Measurements from ENCODE around the gene MRPL11. TPM values are rescaled to one million over a fixed set of nuclear protein-coding genes. Genes with fewer than 3 reads are reported as not detected.

Gene MRPL11
- total and polyA plus RNA-seq, 5 experiments from 2014 or later = 24.8 to 98.2 (median 86.9) TPM

DNA sequence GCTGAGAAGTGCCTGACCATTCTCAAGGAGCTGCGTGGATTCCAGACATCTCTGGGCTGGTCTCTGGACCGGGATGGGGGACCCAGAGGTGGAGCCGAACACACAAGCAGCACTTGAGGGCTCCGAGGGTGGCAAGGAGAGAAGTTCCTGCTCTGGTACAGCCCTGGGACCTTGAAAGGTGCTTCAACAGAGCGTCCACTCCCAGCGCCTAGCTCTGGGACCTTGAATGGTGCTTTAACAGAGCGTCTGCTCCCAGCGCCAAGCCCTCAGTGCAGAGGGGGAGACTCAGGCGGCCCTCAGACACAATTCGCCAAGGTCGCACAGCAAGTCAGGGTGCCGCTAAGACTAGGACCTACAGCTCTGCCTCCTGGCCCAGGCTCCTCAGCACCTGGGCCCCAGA is 28.5 kb downstream of the MRPL11 start:
- no peak for ATAC-seq
- no peak overlapping the region for H3K27ac Mint-ChIP-seq
- H3K36me3 Mint-ChIP-seq = no peaks in the 10 kb centered on the region
- peaks cover 22 to 54% (median 39%) of the 10 kb centered on the region in 5 donors for H3K27me3 Mint-ChIP-seq
- H3K4me1 Mint-ChIP-seq = peaks cover 4 to 7% (median 6%) of the 10 kb centered on the region in 4 donors
- no peaks in the 10 kb centered on the region for H3K9me3 Mint-ChIP-seq
- H3K4me3 Mint-ChIP-seq = peak overlapping the region in 2 of 10 donors; percentile 51 to 70
- DNase-seq = no peak
- POLR2A ChIA-PET = interaction anchor here (0.5 to 0.9 kb wide), 2 partner anchors 11 to 20 kb away, joined by 3 to 5 read pairs; no protein-coding TSS in a partner anchor

DNA sequence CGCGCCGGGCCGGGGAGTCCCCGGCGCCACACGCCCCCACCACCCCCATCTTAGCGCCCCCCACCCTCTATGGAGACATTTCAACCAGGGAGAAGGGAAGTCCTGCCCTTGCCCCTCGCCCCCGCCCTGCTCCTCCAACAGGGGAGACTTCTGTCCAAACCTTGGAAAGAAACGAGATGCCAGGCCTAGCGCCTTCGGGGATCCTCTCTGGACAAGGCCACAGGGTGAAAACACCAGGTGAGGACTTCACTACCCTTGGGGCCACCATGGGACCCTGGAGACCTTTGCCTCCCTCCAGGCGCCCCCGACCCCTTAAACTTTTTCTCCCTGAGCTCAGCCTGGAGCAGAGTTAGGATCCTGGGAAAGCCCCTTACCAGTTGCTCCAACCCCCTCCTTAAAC is 29.4 kb downstream of the MRPL11 start:
- POLR2A ChIA-PET = interaction anchor here (0.7 to 0.9 kb wide), 2 partner anchors 269 to 740 kb away, joined by 3 read pairs; no protein-coding TSS in a partner anchor
- ATAC-seq (no peak), DNase-seq (no peak)
- Mint-ChIP-seq H3K4me3 (no peak overlapping the region), H3K4me1 (peaks cover 4 to 7% (median 5%) of the 10 kb centered on the region in 4 donors), H3K9me3 (no peaks in the 10 kb centered on the region), H3K36me3 (no peaks in the 10 kb centered on the region), H3K27ac (peak overlapping the region in 1 of 10 donors; percentile 89), H3K27me3 (peaks cover 24 to 54% (median 30%) of the 10 kb centered on the region in 5 donors)

DNA sequence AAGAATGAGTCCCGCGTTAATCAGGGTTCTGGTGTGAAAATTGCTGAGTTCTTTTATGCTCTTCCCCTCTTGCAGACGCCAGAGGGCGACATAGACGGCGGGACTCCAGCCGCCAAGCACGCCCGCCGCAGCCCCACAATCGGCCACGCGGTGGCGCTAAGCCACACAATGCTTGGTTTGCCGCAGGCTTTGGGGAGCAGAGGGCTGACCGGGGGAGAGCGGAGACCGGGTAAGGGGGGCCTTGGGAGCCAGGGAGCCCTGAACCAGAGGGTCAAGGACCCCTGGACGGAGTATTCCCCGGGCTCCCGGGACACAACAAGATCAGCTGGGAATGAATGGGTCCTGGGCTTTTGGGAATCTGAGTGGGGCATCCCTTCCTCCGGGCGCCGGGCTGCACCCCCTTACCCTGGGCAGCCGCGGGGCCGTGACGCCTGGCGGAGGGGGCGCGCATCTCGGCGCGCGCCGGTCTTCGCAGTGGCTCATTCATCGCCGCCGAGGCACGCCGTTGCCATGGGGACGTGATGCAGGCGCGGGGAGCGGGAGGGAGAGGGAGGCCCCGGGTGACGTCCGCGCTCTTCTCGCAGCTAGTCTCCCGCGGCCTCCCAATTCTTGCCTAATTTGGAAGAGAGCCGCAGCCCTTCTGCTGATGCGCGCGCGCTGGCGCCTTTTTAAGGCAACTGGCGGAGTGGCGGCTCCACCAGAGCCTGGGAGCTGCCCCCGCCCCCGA is 30.0 kb downstream of the MRPL11 start:
- H3K36me3 Mint-ChIP-seq = no peaks in the 10 kb centered on the region
- ATAC-seq = peak; percentile 85 to 86
- H3K9me3 Mint-ChIP-seq = no peaks in the 10 kb centered on the region
- peaks cover 23 to 50% (median 32%) of the 10 kb centered on the region in 5 donors for H3K27me3 Mint-ChIP-seq
- peak; percentile 78 to 96 (median 92) for DNase-seq
- peaks cover 4 to 7% (median 5%) of the 10 kb centered on the region in 4 donors for H3K4me1 Mint-ChIP-seq
- POLR2A ChIA-PET = interaction anchor here (0.9 kb wide), 1 partner anchor 270 kb away, joined by 3 read pairs; no protein-coding TSS in a partner anchor
- H3K27ac Mint-ChIP-seq = peak overlapping the region in 8 of 10 donors; percentile 4 to 91 (median 77)
- H3K4me3 Mint-ChIP-seq = peak overlapping the region; percentile 60 to 91 (median 86)

DNA sequence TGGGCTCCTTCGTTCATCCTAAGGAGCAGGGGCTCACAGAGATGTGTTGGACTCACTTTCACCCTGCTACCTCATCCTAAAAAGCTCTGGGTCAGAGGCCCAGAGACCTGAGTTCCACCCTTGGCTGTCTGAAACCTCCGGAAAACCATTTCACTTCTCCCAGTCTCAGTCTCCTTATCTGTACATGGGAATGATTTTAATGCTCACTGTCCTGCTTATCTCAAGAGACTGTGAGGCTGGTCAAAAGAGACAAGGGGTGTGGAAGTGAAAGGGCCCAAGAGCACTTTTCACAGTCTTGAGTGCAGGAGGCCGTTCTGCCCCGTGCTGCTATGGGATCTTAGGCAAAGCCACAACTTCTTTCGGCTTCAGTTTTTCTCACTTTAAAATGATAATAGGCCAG is 31.0 kb downstream of the MRPL11 start:
- Mint-ChIP-seq H3K27me3 (peaks cover 19 to 41% (median 27%) of the 10 kb centered on the region in 5 donors), H3K4me1 (peaks cover 4 to 7% (median 5%) of the 10 kb centered on the region in 4 donors), H3K27ac (no peak overlapping the region), H3K36me3 (no peaks in the 10 kb centered on the region), H3K4me3 (no peak overlapping the region), H3K9me3 (no peaks in the 10 kb centered on the region)
- POLR2A ChIA-PET = no interaction called here
- ATAC-seq = no peak
- no peak for DNase-seq

DNA sequence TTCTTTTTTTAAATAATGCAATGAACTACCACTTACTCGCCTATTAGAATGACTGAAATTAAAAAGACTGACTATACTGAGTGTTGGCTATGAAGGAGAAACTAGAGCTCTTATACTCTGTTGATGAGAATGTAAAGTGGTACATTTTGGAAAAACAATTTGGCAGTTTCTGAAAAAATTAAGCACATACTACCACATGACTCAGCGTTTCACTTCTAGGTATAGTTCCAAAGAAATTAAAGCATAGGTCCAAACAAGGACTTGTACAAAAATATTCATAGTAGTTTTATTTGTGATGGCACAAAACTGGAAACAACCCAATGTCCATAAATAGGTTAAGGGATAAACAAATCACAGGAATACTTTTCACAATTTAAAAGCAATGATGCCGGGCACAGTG is 44.7 kb downstream of the MRPL11 start:
- Mint-ChIP-seq H3K4me3 (no peak overlapping the region), H3K4me1 (peaks cover 0 to 2% (median 0%) of the 10 kb centered on the region in 4 donors), H3K36me3 (no peaks in the 10 kb centered on the region), H3K27me3 (peaks cover 0 to 19% (median 5%) of the 10 kb centered on the region in 5 donors), H3K9me3 (no peaks in the 10 kb centered on the region), H3K27ac (peak overlapping the region in 2 of 10 donors; percentile 7 to 41)
- POLR2A ChIA-PET = no interaction called here
- no peak for ATAC-seq
- DNase-seq = no peak

DNA sequence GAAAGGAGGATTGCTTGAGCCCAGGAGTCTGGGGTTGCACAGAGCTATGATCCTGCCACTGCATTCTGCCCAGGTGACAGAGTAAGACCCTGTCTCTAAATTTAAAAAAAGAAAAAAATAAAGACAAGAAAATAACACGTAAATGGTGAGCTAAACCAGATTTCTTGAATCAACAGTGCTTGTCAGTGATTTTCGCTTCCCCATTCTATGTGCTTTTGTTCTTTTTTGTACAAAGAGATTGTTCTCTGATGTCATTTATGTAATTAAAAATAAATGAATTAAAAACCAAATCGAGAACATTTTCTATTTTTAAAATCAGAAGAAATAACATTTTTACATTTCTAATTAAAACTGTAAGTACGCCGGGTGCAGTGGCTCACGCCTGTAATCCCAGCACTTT is 47.3 kb downstream of the MRPL11 start:
- POLR2A ChIA-PET = no interaction called here
- H3K9me3 Mint-ChIP-seq = no peaks in the 10 kb centered on the region
- no peak overlapping the region for H3K27ac Mint-ChIP-seq
- no peak overlapping the region for H3K4me3 Mint-ChIP-seq
- peaks cover 2 to 4% (median 2%) of the 10 kb centered on the region in 4 donors for H3K4me1 Mint-ChIP-seq
- H3K36me3 Mint-ChIP-seq = no peaks in the 10 kb centered on the region
- no peak for DNase-seq
- peaks cover 0 to 17% (median 5%) of the 10 kb centered on the region in 5 donors for H3K27me3 Mint-ChIP-seq
- no peak for ATAC-seq

DNA sequence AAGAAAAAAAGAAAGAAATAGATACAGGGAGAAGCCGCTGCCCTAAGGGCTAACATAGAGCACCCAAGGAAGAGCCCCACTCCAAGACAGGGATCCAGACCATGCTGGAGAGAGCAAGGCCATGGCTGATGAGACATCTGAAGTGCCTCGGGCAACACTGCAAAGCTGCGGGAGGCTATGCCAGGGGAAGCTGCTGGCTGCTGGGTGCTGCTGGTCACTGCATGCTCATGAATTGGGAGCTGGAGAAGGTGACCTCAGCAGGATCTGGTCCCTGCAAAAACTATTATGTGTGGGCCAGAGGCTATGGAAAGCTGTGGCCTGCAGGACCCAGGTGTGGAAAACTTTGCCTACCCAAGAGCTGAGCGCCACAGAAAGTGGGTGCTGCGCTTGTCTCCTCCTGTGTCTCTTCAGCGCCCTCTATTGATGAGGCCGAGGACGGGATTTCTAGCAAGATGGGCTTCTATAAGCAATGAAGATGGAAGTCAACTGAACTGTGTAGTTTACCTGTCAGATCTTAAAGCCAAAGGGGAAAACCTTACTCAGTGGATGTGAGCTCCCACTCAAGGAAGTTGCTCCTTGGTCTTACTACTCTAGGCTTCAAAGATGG is 49.8 kb downstream of the MRPL11 start:
- Mint-ChIP-seq H3K4me3 (no peak overlapping the region), H3K9me3 (no peaks in the 10 kb centered on the region), H3K36me3 (no peaks in the 10 kb centered on the region), H3K4me1 (peaks cover 5 to 8% (median 7%) of the 10 kb centered on the region in 4 donors), H3K27me3 (peaks cover 0 to 11% (median 1%) of the 10 kb centered on the region in 5 donors), H3K27ac (no peak overlapping the region)
- POLR2A ChIA-PET = interaction anchor here (1.0 to 2.2 kb wide), 5 partner anchors 17 to 77 kb away, joined by 3 to 12 read pairs (median 3); partner anchors contain the start of gene SLC29A2
- ATAC-seq (peak; percentile 85 to 88), DNase-seq (peak; percentile 46 to 89 (median 68))

DNA sequence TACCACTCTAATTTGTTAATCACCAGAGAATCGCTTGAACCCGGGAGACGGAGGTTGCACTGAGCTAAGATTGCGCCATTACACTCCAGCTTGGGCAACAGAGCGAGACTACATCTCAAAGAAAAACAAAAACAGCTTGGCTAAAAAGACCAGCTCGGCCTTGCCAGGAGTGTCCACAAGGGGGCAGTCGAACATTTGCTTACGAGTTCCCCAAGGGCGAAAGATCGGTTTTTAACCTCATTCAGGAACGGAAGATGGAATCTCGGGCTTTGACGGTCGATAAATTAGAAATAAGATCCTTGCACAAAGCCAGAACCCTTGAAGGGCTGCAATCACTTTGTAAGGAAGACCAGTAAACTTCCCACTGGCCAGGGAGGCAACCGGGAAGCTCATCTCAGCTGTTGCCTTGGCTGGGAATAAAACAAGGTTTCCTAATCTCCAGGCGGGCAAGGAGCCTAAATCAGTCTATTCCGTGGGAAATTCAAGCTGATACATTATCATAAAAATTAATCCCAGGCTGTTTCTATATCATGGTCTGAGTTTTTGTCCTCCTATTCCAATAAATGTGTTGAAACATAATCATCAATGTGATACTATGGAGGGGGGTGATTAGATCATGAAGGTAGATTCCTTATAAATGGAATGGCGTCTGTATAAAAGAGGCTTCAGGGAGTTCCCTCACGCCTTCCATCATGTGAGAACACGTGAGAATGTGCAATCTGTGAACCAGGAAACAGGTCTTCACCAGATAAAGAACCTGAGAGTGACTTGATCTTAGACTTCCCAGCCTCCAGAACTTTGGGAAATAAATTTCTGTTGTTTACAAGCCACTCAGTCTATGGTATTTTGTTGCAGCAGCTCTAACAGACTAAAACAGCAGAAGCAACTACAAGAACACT is 52.2 kb downstream of the MRPL11 start:
- DNase-seq (peak; percentile 63 to 90 (median 78)), ATAC-seq (peak; percentile 78 to 86)
- H3K9me3 Mint-ChIP-seq = no peaks in the 10 kb centered on the region
- H3K27me3 Mint-ChIP-seq = peaks cover 0 to 1% (median 0%) of the 10 kb centered on the region in 5 donors
- H3K4me3 Mint-ChIP-seq = peak overlapping the region in 8 of 10 donors; percentile 7 to 71 (median 42)
- H3K27ac Mint-ChIP-seq = peak overlapping the region in 4 of 10 donors; percentile 0 to 17 (median 8)
- no peaks in the 10 kb centered on the region for H3K36me3 Mint-ChIP-seq
- peaks cover 5 to 8% (median 7%) of the 10 kb centered on the region in 4 donors for H3K4me1 Mint-ChIP-seq
- POLR2A ChIA-PET = interaction anchor here (0.6 to 2.2 kb wide), 6 partner anchors 15 to 157 kb away, joined by 3 to 14 read pairs (median 4); partner anchors contain the start of genes B4GAT1, BRMS1 and SLC29A2

Other genes starting within 250 kb of the MRPL11 start
- 10 to 100 TPM; 35.7 to 38.4 TPM for gene KLC2, start 181.1 kb downstream of the MRPL11 start, total RNA-seq
- gene KLC2, start 181.1 kb downstream of the MRPL11 start, polyA plus RNA-seq = 1 to 10 TPM; 3.7 to 8.1 (median 6.1) TPM
- 10 to 100 TPM; 68.4 to 69.2 TPM for gene RAB1B, start 170.2 kb downstream of the MRPL11 start, total RNA-seq
- 10 to 100 TPM; 13.1 to 16.1 (median 14.0) TPM for gene RAB1B, start 170.2 kb downstream of the MRPL11 start, polyA plus RNA-seq
- 1 to 10 TPM; 1.1 to 2.8 TPM for gene CNIH2, start 160.7 kb downstream of the MRPL11 start, total RNA-seq
- not detected for gene CNIH2, start 160.7 kb downstream of the MRPL11 start, polyA plus RNA-seq
- 10 to 100 TPM; 26.9 to 36.8 TPM for gene YIF1A, start 149.7 kb downstream of the MRPL11 start, total RNA-seq
- gene YIF1A, start 149.7 kb downstream of the MRPL11 start, polyA plus RNA-seq = 10 to 100 TPM; 49.1 to 59.9 (median 53.9) TPM
- under 1 TPM in 1 of 2 experiments, not detected in 1; 0.13 TPM for gene TMEM151A, start 147.0 kb downstream of the MRPL11 start, total RNA-seq
- not detected for gene TMEM151A, start 147.0 kb downstream of the MRPL11 start, polyA plus RNA-seq
- 10 to 100 TPM; 37.0 to 41.3 TPM for gene CD248, start 121.8 kb downstream of the MRPL11 start, total RNA-seq
- gene CD248, start 121.8 kb downstream of the MRPL11 start, polyA plus RNA-seq = 100 to 1,000 TPM in 2 of 3 donors, 10 to 100 TPM in 1; 43.8 to 128 (median 114) TPM
- 1 to 10 TPM; 7.6 to 8.0 TPM for gene RIN1, start 102.4 kb downstream of the MRPL11 start, total RNA-seq
- gene RIN1, start 102.4 kb downstream of the MRPL11 start, polyA plus RNA-seq = 1 to 10 TPM; 2.7 to 6.5 (median 3.7) TPM
- gene BRMS1, start 93.7 kb downstream of the MRPL11 start, total RNA-seq = 10 to 100 TPM; 47.6 to 48.8 TPM
- 10 to 100 TPM; 61.7 to 65.8 (median 63.6) TPM for gene BRMS1, start 93.7 kb downstream of the MRPL11 start, polyA plus RNA-seq
- 1 to 10 TPM; 7.2 to 7.5 TPM for gene B4GAT1, start 91.2 kb downstream of the MRPL11 start, total RNA-seq
- 10 to 100 TPM in 1 of 3 donors, 1 to 10 TPM in 2; 7.1 to 12.1 (median 8.5) TPM for gene B4GAT1, start 91.2 kb downstream of the MRPL11 start, polyA plus RNA-seq
- 10 to 100 TPM; 12.9 to 13.9 TPM for gene SLC29A2, start 67.1 kb downstream of the MRPL11 start, total RNA-seq
- 1 to 10 TPM; 1.4 to 3.9 (median 2.3) TPM for gene SLC29A2, start 67.1 kb downstream of the MRPL11 start, polyA plus RNA-seq
- gene NPAS4, start 17.8 kb downstream of the MRPL11 start, total RNA-seq = not detected
- not detected for gene NPAS4, start 17.8 kb downstream of the MRPL11 start, polyA plus RNA-seq
- gene PELI3, start 28.1 kb upstream of the MRPL11 start, total RNA-seq = 10 to 100 TPM; 15.0 to 16.3 TPM
- 1 to 10 TPM; 2.7 to 4.1 (median 3.4) TPM for gene PELI3, start 28.1 kb upstream of the MRPL11 start, polyA plus RNA-seq
- 10 to 100 TPM; 20.0 to 23.7 TPM for gene DPP3, start 41.6 kb upstream of the MRPL11 start, total RNA-seq
- gene DPP3, start 41.6 kb upstream of the MRPL11 start, polyA plus RNA-seq = 10 to 100 TPM; 20.0 to 25.4 (median 20.5) TPM
- 10 to 100 TPM; 31.7 to 32.8 TPM for gene BBS1, start 71.8 kb upstream of the MRPL11 start, total RNA-seq
- gene BBS1, start 71.8 kb upstream of the MRPL11 start, polyA plus RNA-seq = 10 to 100 TPM in 2 of 3 donors, 1 to 10 TPM in 1; 9.4 to 11.9 (median 11.2) TPM
- gene ZDHHC24, start 107.2 kb upstream of the MRPL11 start, total RNA-seq = 10 to 100 TPM; 26.3 to 29.3 TPM
- gene ZDHHC24, start 107.2 kb upstream of the MRPL11 start, polyA plus RNA-seq = 10 to 100 TPM in 2 of 3 donors, 1 to 10 TPM in 1; 9.6 to 14.1 (median 10.5) TPM
- under 1 TPM in 1 of 2 experiments, not detected in 1; 0.27 TPM for gene ACTN3, start 108.1 kb upstream of the MRPL11 start, total RNA-seq
- under 1 TPM in 1 of 3 donors, not detected in 2; 0.08 TPM for gene ACTN3, start 108.1 kb upstream of the MRPL11 start, polyA plus RNA-seq
- gene CTSF, start 129.8 kb upstream of the MRPL11 start, total RNA-seq = 10 to 100 TPM; 53.9 to 58.4 TPM
- 10 to 100 TPM; 25.1 to 40.9 (median 25.4) TPM for gene CTSF, start 129.8 kb upstream of the MRPL11 start, polyA plus RNA-seq
- under 1 TPM in 1 of 2 experiments, not detected in 1; 0.16 TPM for gene CCDC87, start 154.2 kb upstream of the MRPL11 start, total RNA-seq
- not detected for gene CCDC87, start 154.2 kb upstream of the MRPL11 start, polyA plus RNA-seq
- 10 to 100 TPM; 57.2 to 59.1 TPM for gene CCS, start 154.3 kb upstream of the MRPL11 start, total RNA-seq
- gene CCS, start 154.3 kb upstream of the MRPL11 start, polyA plus RNA-seq = 10 to 100 TPM; 39.2 to 53.4 (median 46.6) TPM
- gene RBM14, start 177.8 kb upstream of the MRPL11 start, total RNA-seq = 100 to 1,000 TPM; 182 to 194 TPM
- 10 to 100 TPM; 70.2 to 91.8 (median 83.3) TPM for gene RBM14, start 177.8 kb upstream of the MRPL11 start, polyA plus RNA-seq
- 100 to 1,000 TPM; 213 to 232 TPM for gene RBM4, start 199.9 kb upstream of the MRPL11 start, total RNA-seq
- 100 to 1,000 TPM; 250 to 283 (median 262) TPM for gene RBM4, start 199.9 kb upstream of the MRPL11 start, polyA plus RNA-seq
- 10 to 100 TPM; 25.1 to 26.0 TPM for gene RBM4B, start 239.0 kb upstream of the MRPL11 start, total RNA-seq
- 10 to 100 TPM in 2 of 3 donors, 1 to 10 TPM in 1; 7.7 to 12.3 (median 10.8) TPM for gene RBM4B, start 239.0 kb upstream of the MRPL11 start, polyA plus RNA-seq

Measured in naive thymus-derived CD8-positive, alpha-beta T cell (primary cell).